K562 (cell line): ENCODE measurements around the gene TBL1XR1. TPM values are rescaled to one million over a fixed set of nuclear protein-coding genes. Genes with fewer than 3 reads are reported as not detected.

Experiments used
- BHLHE40 ChIP-seq: IDR thresholded peaks from 2 replicates; pipeline ENCODE4 v1.6.1; 2011; ENCODE audit warnings: low read length, improper control_type of control experiment
- CGGBP1 ChIP-seq: fragments of 250-450 bp; sonication (Bioruptor Pico); IDR thresholded peaks from 2 replicates; pipeline ENCODE4 v1.9.0; 2021; ENCODE audit warnings: mild to moderate bottlenecking
- ILF3 ChIP-seq: fragments of 450-650 bp; IDR thresholded peaks from 2 replicates; pipeline ENCODE4 v1.6.1; 2018; ENCODE audit warnings: antibody characterized with exemption, mild to moderate bottlenecking, moderate library complexity, borderline replicate concordance
- L3MBTL2 ChIP-seq: fragments of 450-650 bp; IDR thresholded peaks from 2 replicates; pipeline ENCODE4 v1.6.1; 2016; ENCODE audit warnings: mild to moderate bottlenecking, moderate library complexity
- MCM7 ChIP-seq, 2 experiments: fragments of 450-650 bp; IDR thresholded peaks; 2 replicates each; pipeline ENCODE4 v1.6.1; 2016 to 2018
- MITF ChIP-seq: IDR thresholded peaks from 2 replicates; pipeline ENCODE4 v1.6.1; 2014; ENCODE audit warnings: antibody characterized with exemption
- MYBL2 ChIP-seq, 2 experiments: fragments of 450-650 bp in 1 of 2; sonication (generic) in 1 of 2; formaldehyde crosslinking in 1 of 2; IDR thresholded peaks; 2 replicates each; pipeline versions ENCODE4 v1.6.1 to v1.8.1; 2017 to 2022; ENCODE audit warnings: borderline replicate concordance in 1 of 2, inconsistent platforms in 1 of 2, low read depth in 1 of 2, mild to moderate bottlenecking in 1 of 2, missing genetic modification reagents in 1 of 2, moderate library complexity in 1 of 2
- NEUROD1 ChIP-seq: fragments of 150-350 bp; IDR thresholded peaks from 2 replicates; pipeline ENCODE4 v1.6.1; 2014; ENCODE audit warnings: borderline replicate concordance, low read length, low read depth; ENCODE audit not compliant: partially characterized antibody
- NFE2L1 ChIP-seq: fragments of 450-650 bp; IDR thresholded peaks from 2 replicates; pipeline ENCODE4 v1.6.1; 2016; ENCODE audit warnings: missing genetic modification characterization, low read depth, mild to moderate bottlenecking, missing compliant biosample characterization, moderate library complexity, borderline replicate concordance
- NFYB ChIP-seq: IDR thresholded peaks from 2 replicates; pipeline ENCODE4 v1.6.1; 2011; ENCODE audit warnings: mild to moderate bottlenecking, moderate library complexity; ENCODE audit not compliant: insufficient read length; ENCODE audit errors: extremely low read depth
- POLR2AphosphoS2 ChIP-seq: IDR thresholded peaks from 2 replicates; pipeline ENCODE4 v1.6.1; 2012; ENCODE audit warnings: low read length, improper control_type of control experiment
- POLR2AphosphoS5 ChIP-seq: IDR thresholded peaks from 2 replicates; pipeline ENCODE4 v1.6.1; 2011; ENCODE audit warnings: mild to moderate bottlenecking, low read depth, low read length, moderate library complexity; ENCODE audit not compliant: control insufficient read depth, insufficient read depth
- REST ChIP-seq, 2 experiments: fragments of 450-650 bp; formaldehyde crosslinking in 1 of 2; IDR thresholded peaks; 2 replicates each; pipeline versions ENCODE4 v1.4.0 to v1.6.1; 2014 to 2020; ENCODE audit warnings: mild to moderate bottlenecking in 2 of 2, borderline replicate concordance in 1 of 2, low read depth in 1 of 2
- SAP30 ChIP-seq: fragments of 200-600 bp; sonication (generic); IDR thresholded peaks from 2 replicates; pipeline ENCODE4 v1.6.1; 2012; ENCODE audit warnings: borderline replicate concordance, low read depth, mild to moderate bottlenecking, moderate library complexity, low read length, control low read depth, inconsistent platforms; ENCODE audit not compliant: insufficient read depth, poor library complexity, severe bottlenecking
- SMARCA4 ChIP-seq: fragments of 450-650 bp; IDR thresholded peaks from 2 replicates; pipeline ENCODE4 v1.6.1; 2016
- STAT5B ChIP-seq: fragments of 250-450 bp; sonication (Bioruptor Pico); IDR thresholded peaks from 2 replicates; pipeline ENCODE4 v1.8.0; 2021; ENCODE audit warnings: mild to moderate bottlenecking, inconsistent platforms
- ZNF133 ChIP-seq: fragments of 250-450 bp; sonication (Bioruptor Pico); IDR thresholded peaks from 2 replicates; pipeline ENCODE4 v1.4.0; 2020; ENCODE audit warnings: mild to moderate bottlenecking
- ZNF699 ChIP-seq: fragments of 250-450 bp; sonication (Bioruptor Pico); IDR thresholded peaks from 2 replicates; pipeline ENCODE4 v1.8.0; 2021; ENCODE audit warnings: mild to moderate bottlenecking, moderate library complexity; ENCODE audit not compliant: insufficient replicate concordance
- polyA plus RNA-seq, 8 experiments: library from polyadenylated mRNA; depleted of rRNA in 4 of 8; stranded (reverse) in 5 of 8; unstranded in 3 of 8; fragments of >200 nt; fragmentation: Nextera tagmentation in 2 of 8; fragmentation: Illumina TruSeq in 1 of 8; extraction: Ambion mirVana in 2 of 8; extraction: Trizol in 1 of 8; gene quantifications; 2 replicates each; pipeline versions ENCODE4 v1.2.1 to v1.2.3, GENCODE V29; 2011 to 2014; ENCODE audit warnings: inconsistent platforms in 1 of 8, missing spikeins in 1 of 8
- total RNA-seq, 7 experiments: library from RNA; depleted of rRNA in 6 of 7; stranded (reverse); fragments of >200 nt in 6 of 7; fragmentation: Illumina TruSeq in 2 of 7; extraction: Trizol in 2 of 7; gene quantifications; 2 replicates each; pipeline versions ENCODE4 v1.2.1 to v1.2.3, GENCODE V29; 2011 to 2021; ENCODE audit warnings: low replicate concordance in 1 of 7

Gene TBL1XR1
- total and polyA plus RNA-seq, 9 of the 15 experiments (the other 6 are each of a cell fraction or from before 2014, with no cell fraction given): 19.6 to 171 (median 83.3) TPM

- TF ChIP-seq REST (IDR thresholded peaks at IDR 0.05; ENCODE audit: borderline replicate concordance) (peak; percentile 19; the same call in 1 of the 2 replicates), REST (CRISPR knock-in tag; IDR thresholded peaks at IDR 0.05; ENCODE audit: low read depth) (no peak), ZNF133 (CRISPR knock-in tag) (no peak), ZNF699 (no peak), L3MBTL2 (no peak), SAP30 (no peak), MYBL2 (IDR thresholded peaks at IDR 0.05; ENCODE audit: low read depth) (peak; percentile 61; the same call in 1 of the 2 replicates), MYBL2 (CRISPR knock-in tag; IDR thresholded peaks at IDR 0.05; ENCODE audit: borderline replicate concordance) (no peak), ILF3 (no peak), NFE2L1 (tag) (no peak), STAT5B (CRISPR knock-in tag) (no peak), CGGBP1 (peak; percentile 93; the same call in 1 of the 2 replicates), NEUROD1 (peak; percentile 81), POLR2AphosphoS5 (peak; percentile 29; the same call in 1 of the 2 replicates), SMARCA4 (no peak), MITF (no peak), NFYB (no peak), BHLHE40 (no peak), POLR2AphosphoS2 (no peak), MCM7 (IDR thresholded peaks at IDR 0.05) (no peak)
Observed at GRCh38 chr3:177197041-177197726, at the start of gene TBL1XR1 (continued).
